Femur (tissue), 1 donor: ENCODE data around the gene YTHDF2.

Experiments
- DNase-seq: peaks from one replicate; pipeline ENCODE4 v3.0.0-alpha.2; 2017

YTHDF2 gene

DNA sequence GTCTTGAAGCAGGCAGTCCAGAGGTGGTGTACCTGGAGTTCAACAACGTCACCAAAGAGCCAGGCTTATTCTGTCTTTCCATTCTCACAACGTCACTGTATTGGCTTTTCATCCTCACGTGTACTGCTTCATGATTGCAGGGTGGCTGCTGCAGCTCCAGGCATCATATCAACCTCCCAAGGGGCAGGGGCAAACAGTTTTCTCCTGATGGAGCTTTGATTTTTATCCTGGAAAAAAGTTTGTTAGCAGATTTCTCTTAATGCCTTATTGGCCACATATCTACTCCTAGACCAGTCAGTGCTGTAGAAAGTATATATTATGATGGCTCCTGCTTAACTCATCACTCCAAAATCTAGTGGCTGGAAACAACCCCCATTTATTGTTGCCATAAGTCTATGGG is 66.9 kb downstream of the YTHDF2 start:
- no peak for DNase-seq

DNA sequence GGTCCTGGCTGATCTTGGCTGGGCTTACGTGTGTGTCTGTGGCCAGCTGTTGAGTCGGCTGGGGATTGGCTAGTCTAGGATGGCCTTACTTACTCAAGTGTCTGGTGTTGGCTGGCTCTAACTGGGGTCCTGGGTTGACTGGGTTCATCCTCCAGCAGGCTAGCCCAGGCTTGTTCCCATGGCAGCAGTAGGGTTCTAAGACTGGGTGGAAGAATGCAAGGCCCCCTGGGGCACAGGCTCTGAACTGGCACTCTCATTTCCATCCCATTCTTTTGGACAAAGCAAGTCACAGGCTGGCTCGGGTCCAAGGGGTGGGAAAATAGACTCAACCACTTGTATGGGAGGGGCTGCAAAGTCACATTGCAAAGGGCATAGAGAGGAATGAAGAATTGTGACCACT is 67.3 kb downstream of the YTHDF2 start:
- DNase-seq: no peak

DNA sequence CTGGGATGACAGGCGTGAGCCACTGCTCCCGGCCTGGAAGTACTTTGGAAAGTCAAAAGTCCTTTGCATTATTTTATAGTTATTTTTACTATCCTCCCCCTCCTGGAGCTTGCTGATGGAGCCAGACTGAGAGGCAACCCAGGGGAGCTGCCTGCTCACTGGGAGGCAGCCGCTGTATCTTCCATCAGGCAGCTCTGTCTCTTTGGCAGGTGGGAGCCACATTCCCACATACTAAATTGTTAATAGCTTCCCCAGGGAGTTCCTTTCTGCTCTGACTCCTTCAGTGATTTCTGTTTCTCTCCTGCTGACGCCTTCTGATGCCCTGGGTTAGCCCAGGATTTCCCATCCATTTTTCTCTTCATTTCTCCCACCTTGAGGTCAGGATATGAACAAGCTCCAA is 70.3 kb downstream of the YTHDF2 start:
- no peak for DNase-seq

DNA sequence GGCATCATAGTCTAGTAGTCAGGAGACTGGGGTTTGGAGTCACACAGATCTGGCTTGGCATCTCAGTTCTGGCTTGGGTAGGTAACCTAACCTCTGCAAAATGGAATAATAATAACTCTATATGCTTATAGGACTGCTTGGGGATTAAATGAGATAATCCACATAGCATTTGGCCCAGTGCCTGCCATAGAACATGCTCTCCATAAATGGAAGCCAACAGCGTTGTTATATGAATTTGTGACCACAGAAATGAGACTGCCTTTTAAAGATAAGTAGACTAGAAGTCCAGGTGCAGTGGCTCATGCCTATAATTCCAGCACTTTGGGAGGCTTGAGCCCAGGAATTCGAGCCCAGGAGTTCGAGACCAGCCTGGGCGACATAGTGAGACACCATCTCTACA is 71.2 kb downstream of the YTHDF2 start:
- no peak for DNase-seq

DNA sequence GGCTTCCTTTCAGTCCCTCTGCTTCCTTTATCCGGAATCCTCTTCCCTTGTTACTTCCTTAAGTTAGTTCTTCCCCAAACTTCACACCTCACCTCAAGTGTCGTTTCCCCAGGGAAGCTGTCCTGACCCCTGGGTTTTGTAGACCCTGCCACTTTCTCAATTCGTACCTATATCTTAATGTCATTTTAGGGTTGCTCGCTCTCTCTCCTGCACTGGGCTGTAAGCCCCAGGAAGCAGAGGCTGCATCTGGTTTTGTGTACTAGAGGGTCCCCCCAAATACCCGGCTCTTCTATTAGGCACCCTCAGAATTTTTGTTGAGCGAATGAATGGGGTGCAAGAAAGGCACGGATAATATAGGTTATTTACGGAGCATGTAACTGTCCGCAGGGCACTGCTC is 74.6 kb downstream of the YTHDF2 start:
- no peak for DNase-seq

DNA sequence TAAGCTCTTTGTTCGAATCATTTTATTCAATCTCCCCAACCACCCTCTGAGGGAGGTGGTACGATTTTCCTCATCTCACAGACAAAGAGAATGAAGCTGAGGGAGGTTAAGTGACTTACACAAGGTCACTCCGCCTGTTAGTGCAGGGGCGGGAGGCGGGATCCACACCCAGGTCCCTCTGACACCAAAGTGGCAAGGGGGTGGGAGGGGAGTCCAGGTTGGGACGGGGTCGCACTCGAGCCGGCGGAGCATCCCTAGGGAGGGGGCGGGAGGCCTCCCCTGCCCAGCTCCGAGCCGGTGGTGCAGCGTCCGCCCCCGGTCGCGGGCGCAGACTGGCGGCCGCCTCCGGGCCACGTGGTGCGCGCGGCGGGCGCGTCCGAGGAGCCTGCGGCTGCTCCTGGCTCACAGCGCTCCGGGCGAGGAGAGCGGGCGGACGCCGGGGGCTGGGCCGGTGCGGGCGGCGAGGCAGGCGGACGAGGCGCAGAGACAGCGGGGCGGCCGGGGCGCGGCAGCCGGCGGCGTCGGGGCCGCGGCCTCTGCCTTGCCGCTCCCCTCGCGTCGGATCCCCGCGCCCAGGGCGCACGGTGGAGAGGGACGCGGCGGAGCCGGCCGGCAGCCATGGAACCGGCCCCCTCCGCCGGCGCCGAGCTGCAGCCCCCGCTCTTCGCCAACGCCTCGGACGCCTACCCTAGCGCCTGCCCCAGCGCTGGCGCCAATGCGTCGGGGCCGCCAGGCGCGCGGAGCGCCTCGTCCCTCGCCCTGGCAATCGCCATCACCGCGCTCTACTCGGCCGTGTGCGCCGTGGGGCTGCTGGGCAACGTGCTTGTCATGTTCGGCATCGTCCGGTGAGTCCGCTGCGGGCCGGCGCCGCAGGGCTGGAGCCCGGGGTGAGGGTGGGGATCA is 75.3 kb downstream of the YTHDF2 start, which contains the start of gene OPRD1:
Gene OPRD1 (plus strand): TSS at position 405 of the 903 bp plus-strand sequence. CDS start 214 bp downstream, at position 619.
- no peak for DNase-seq

DNA sequence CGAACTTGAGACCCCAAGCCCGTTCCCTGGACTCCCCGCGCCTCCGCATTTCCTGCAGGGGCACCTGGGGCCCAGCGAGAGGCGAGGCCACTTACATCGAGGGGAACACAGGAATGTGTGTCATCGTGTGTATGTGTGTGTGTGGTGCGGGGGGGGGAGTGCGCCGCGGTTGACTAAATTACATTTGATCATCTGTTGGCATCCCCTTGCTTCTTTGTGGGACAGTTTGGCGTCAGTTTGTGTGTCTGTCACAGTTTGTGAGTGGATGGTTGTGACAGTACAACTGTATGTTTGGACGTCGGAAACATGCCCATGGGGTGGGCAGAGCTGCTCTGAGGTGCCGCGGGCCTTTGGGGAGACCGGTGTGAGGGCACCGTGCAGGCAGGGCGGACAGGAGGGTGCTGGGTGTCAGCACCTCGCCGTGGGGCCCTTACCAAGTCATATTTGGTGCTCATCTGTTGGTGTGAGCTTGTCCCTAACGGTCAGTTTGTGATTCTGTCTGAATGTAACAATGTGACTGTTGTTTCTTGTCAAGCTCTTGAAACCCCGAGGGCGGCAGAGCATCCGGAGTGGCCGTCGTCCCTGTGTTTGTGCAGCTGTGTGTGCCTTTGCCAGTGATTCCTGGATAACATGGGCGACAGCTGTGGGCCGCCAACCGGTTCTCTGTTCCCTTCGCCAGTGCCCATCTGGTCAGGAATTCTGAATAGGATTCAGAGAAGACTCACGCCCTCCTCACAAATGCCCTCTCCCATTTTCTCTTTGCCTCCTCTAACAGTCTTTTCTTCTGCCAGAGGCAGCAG is 76.1 kb downstream of the YTHDF2 start:
- DNase-seq: peak; percentile 33

DNA sequence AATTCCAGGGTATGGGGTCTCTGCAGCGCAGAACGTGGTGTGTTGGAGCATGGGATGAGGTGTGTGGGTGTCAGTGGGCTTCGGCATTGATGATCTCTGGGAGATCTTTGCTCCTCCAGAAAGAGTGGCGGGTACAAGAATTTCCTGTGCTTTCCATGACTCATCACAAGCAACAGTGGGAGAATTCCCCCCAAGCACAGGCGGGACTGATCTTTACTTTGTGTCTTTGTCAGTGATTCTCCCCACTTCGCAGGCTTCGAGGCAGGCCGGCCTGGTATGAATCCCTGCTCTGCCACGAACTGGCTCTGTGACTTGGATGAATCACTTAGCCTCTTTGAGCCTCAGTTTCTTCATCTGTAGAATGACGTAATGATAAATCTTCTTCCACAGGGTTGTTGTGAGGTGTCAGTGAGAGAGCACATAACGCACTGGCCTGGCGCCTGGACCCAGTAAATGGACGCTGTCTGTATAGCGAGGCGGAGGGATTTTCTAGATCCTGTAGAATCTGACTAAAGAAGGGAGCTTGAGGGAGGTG is 77.3 kb downstream of the YTHDF2 start:
- no peak for DNase-seq

DNA sequence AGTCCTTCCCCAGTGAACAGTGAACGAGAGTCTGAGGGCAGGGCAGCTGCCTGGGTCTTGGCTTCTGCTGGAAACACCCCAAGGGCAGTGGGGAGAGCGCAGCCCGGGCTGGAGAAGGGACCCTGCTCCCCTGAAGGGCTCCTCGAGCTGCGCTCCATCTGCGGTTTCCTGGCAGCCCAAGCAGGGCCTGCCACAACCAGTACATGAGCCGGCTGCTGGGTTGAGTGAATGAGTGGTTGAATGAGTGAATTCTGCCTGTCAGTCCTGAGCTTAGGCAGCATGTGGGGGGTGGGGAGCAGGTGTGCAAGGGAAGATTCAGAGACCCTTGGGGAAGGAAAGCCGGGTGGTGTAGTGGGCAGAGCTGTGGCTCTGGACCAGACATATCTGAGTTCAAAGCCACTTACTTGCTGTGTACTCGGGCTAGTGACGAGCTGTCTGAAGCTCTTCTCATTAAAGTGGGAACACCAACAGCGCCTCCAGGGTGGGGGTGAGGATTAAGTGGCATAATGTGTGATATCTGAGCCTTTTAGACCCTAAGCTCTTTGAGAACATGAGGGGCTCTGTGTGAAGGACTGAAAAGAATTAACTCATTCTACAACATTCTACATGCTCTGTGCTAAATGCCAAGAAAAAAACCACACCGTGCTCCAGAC is 78.9 kb downstream of the YTHDF2 start:
- no peak for DNase-seq

DNA sequence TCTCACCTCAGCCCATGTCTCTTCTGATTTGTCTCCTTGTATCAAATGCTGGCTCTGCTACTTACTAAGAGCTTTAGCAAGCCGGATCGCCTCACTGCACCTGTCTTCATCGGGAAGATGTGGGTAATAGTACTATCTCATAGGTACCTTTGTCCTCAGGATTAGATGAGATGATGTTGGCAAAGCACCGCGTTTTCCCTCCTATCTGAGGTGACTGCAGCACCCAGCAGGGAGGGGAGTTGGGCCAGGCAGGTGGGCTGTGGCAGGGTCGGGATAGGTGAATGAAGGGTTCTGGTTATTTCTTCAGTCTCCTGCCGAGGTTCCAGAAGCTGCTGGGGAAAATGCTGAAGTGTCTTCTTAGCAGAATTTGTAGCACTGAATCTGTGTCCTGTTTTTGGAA is 80.4 kb downstream of the YTHDF2 start:
- DNase-seq: no peak

DNA sequence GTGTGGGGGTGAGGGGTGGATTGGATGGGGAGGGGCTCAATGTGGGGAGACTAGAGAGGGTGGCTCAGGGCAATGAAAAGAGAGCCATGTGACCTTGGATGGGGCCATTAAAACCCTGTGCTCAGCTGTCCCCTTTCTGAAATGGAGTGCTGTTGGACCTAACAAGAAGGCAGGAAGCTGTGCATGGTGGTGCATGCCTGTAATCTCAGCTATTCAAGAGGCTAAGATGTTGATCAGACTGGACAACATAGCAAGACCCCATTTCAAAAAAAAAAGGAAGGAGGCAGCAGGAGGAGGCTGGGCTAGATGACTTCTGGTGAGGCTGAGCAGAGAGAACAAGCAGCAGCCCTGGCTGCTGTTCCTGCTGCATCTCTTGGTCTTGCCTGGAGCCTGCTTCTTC is 82.3 kb downstream of the YTHDF2 start:
- no peak for DNase-seq
